C4-2B (cell line): ENCODE results near the gene ELAVL3.
A peak's percentile ranks its signal among the peaks of the same experiment; 100 is the strongest.
"Not testable (repeated sequence)": the region's sequence is repeated elsewhere in the genome, so short reads cannot be mapped to it uniquely, and the experiment has no call there.

Source experiments
- H3K27ac ChIP-seq: fragments of 450-650 bp; 2 replicates; pipeline ENCODE4 v1.5.1; 2017
- CTCF ChIP-seq: fragments of 450-650 bp; conservative IDR thresholded peaks from 2 replicates; pipeline ENCODE4 v1.5.1; 2017; ENCODE audit warnings: mild to moderate bottlenecking
- ZFX ChIP-seq: fragments of 450-650 bp; IDR thresholded peaks from 2 replicates; pipeline ENCODE4 v1.6.1; 2017

Gene ELAVL3

DNA sequence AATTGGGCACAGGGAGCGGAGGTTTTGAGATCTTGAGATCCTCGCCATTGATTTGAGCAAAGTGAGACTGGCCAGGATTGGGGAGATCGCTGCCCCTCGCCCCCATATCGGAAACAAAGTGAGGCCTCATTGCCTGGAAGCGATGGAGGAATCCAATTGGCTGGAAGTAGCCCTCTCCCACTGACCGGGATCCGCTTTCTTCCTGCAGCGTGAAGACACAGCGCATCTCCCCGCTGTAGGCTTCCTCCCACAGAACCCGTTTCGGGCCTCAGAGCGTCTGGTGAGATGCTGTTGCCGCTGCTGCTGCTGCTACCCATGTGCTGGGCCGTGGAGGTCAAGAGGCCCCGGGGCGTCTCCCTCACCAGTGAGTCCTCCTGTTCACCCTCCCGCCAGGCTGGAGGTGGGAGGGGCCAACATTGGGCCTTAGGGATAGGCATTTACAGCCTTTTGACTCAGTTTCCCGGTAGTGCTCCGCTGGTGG is 45.0 kb downstream of the ELAVL3 start:
- TF ChIP-seq ZFX (no peak), CTCF (no peak)
- peak overlapping the region; percentile 78 for H3K27ac ChIP-seq

DNA sequence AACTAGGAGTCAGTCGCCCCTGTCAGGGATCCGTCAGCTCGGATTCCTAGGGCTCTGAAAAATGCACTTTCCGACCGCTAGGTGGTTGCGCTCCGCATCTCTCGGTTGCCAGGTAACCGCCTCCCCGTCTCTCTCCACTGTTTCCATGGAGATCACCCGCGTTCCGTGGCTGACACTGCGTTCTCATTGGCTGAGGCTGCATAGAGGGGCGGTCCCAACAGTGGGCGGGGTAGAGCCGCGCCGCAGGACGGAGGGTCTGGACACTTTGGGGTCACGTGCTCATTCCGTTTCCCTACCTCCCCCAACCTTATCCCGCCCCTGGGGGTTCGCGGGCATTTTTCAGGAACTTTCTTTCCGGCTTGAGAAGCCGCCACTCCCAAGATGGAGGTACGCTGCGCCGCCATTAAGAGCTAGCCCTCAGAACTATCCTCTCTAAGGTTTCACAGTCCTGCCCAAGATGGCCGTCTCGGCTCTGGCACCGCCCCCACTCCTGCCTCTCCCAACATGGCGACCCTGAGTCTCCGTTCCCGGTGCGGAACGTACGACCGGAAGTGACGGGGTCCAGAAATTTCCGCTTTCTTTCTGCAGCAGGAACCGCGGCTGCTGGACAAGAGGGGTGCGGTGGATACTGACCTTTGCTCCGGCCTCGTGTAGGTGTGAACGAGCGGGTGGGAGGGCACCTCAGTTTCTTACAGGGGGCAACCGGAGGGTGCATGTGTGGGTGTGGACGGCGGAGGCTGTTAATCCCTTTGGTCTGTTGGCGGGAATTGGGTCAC is 45.6 kb downstream of the ELAVL3 start, which contains the start of the genes ODAD3 and PRKCSH:
TSS of gene ODAD3 (minus strand) at position 65 of the 776 bp plus-strand sequence. CDS start 105 bp downstream, outside the sequence.
TSS of gene PRKCSH (plus strand) at position 579 of the 776 bp plus-strand sequence. CDS start 483 bp downstream, outside the sequence.
- peak within 1 kb of the TSS; percentile 78 for H3K27ac ChIP-seq
- TF ChIP-seq CTCF: peak; percentile 94
- no peak for TF ChIP-seq ZFX

DNA sequence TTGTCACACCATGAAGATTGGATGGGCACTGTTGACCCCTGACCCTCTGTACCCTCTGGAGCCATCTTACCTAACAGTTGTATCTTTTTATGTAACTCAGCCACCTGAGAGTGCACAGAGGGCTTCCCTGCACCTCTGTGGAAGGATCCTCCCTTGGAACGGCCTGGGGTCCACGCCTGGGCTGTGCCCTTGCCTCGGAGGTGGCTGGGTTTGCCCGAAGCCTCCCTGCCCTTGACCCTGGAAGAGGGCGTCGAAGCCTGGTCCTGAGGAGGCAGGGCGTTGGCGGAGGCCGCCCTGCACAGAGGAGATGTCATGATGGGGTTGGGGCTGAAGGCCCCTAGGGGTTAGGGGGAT is 46.2 kb downstream of the ELAVL3 start:
- peak overlapping the region; percentile 78 for H3K27ac ChIP-seq
- TF ChIP-seq ZFX (no peak), CTCF (no peak)

DNA sequence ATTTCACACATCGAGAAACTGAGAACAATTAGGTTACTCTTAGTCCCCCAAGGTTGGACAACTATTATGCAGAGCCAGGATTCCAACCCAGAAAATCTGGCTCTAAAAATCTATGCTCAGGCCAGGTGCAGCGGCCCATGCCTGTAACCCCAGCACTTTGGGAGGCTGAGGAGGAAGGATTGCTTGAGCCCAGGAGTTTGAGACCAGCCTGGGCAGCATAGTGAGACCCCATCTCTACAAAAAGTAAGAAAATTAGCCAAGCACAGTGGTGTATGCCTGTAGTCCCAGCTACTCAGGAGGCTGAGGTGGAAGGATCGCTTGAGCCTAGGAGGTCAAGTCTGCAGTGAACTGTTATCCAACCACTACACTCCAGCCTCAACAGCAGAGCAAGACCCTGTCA is 47.3 kb downstream of the ELAVL3 start:
- H3K27ac ChIP-seq: not testable (repeated sequence)

- TF ChIP-seq CTCF (no peak), ZFX (no peak)
- H3K27ac ChIP-seq: no peak overlapping the region
Measured at GRCh38 chr19:11426656-11427055, 54.2 kb downstream of the ELAVL3 start.

- no peak for TF ChIP-seq ZFX
- no peak for TF ChIP-seq CTCF
Measured at GRCh38 chr19:11425719-11426457, 55.0 kb downstream of the ELAVL3 start.

GRCh38 chr19:11423791-11424181 is 57.1 kb downstream of the ELAVL3 start:
- no peak overlapping the region for H3K27ac ChIP-seq
- TF ChIP-seq CTCF (no peak), ZFX (no peak)

More at GRCh38 chr19:11425719-11426457, 55.0 kb downstream of the ELAVL3 start:
- H3K27ac ChIP-seq: no peak overlapping the region
